ENCODE data around the gene SPDL1.

Gene SPDL1, protein sequence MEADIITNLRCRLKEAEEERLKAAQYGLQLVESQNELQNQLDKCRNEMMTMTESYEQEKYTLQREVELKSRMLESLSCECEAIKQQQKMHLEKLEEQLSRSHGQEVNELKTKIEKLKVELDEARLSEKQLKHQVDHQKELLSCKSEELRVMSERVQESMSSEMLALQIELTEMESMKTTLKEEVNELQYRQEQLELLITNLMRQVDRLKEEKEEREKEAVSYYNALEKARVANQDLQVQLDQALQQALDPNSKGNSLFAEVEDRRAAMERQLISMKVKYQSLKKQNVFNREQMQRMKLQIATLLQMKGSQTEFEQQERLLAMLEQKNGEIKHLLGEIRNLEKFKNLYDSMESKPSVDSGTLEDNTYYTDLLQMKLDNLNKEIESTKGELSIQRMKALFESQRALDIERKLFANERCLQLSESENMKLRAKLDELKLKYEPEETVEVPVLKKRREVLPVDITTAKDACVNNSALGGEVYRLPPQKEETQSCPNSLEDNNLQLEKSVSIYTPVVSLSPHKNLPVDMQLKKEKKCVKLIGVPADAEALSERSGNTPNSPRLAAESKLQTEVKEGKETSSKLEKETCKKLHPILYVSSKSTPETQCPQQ

DNA sequence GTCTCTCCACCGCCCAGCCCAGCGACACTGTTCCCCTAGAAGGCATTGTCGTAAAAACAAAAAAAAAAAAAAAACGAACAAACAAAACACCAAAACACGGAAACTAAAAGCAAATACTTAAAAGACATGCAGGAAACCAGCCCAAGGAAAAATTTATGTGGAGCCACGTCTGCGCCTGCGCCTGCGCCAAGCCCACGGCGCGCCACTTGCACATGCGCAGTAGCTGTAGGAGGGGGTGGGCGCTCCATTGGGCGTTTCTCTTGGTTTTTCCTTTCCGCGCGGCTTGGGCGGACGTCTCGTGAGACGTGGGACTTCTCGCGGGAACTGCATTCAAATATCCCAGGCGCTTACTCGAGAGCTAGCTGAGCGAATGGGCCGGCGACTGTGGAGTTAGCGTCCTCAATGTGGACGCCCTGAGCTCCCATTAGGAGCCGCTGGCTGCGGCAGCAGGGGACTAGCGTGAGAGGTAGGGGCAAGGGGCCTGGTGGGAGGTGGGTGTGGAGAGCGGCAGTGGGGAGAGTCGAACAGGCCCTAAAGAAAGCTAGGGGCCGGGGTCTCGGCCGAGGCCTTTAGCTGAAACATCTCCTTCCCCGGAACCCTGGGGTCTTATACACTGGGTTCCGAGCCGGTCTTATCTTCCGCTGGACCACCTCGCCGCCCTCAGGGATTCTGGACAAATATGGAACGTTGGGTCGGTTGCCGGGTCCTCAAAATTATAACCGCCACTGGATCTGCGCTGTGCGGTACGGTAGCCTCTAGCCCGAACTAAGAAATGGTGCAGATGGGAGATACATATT, at the start of gene SPDL1:
SPDL1 (plus strand) TSS at position 350 of the 797 bp plus-strand sequence. CDS start 4,644 bp downstream, outside the sequence.
- peak within 1 kb of the TSS; percentile 71 for H3K4me3 ChIP-seq (ENCODE audit: low read depth, low read length)

- H3K4me3 ChIP-seq (ENCODE audit: low read depth, low read length), result no peak overlapping the region
Observed at GRCh38 chr5:169534311-169534880, 49.2 kb upstream of the SPDL1 start.

DNA sequence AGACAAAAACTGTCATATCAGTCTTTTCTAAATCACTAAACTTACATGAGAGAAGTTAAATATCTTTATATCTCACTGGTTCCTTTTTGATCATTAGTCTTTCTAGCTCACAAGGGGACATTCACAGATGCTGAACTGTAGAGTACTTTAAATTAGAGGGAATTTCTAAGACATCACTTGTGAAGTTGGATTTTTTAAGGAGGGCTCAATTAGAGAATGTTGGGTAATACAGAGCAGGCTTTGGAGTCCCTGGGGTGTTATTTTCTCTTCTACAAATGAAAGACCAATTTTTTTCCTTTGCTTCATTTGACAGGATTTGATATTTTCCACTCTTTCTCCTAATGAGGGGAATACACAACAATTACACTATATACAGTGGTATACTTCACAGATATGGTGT, 48.6 kb upstream of the SPDL1 start:
- no peak overlapping the region for H3K4me3 ChIP-seq (ENCODE audit: low read depth, low read length)

GRCh38 chr5:169538944-169539343, 44.6 kb upstream of the SPDL1 start:
- H3K4me3 ChIP-seq (ENCODE audit: low read depth, low read length), result no peak overlapping the region

- no peak overlapping the region for H3K4me3 ChIP-seq (ENCODE audit: low read depth, low read length)
Observed at GRCh38 chr5:169542811-169543210, 40.8 kb upstream of the SPDL1 start.

- no peak overlapping the region for H3K4me3 ChIP-seq (ENCODE audit: low read depth, low read length)
Observed at GRCh38 chr5:169544264-169544950, 39.2 kb upstream of the SPDL1 start.

DNA sequence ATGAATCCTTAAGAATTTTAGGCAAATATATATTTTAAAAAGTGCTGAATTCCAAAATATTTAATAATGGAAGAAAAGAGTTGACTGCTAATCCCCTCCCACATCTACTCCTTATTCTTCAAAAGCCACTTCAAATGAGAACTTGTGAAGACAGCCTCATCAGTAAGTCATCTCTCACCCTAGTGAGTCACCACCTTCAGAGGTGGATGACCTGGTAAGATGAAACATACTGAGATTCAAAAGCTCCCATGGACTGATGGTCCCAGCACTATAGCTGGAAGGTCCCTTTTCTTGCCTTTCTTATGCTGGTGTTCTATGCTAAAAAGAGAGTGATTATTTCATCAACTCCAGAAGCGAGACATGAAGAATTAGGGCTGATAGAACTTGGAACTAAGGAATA, 37.8 kb upstream of the SPDL1 start:
- no peak overlapping the region for H3K4me3 ChIP-seq (ENCODE audit: low read depth, low read length)

GRCh38 chr5:169546346-169546745, 37.2 kb upstream of the SPDL1 start:
- no peak overlapping the region for H3K4me3 ChIP-seq (ENCODE audit: low read depth, low read length)

- no peak overlapping the region for H3K4me3 ChIP-seq (ENCODE audit: low read depth, low read length)
Observed at GRCh38 chr5:169547508-169547907, 36.1 kb upstream of the SPDL1 start.

GRCh38 chr5:169548315-169548714, 35.3 kb upstream of the SPDL1 start:
- no peak overlapping the region for H3K4me3 ChIP-seq (ENCODE audit: low read depth, low read length)

DNA sequence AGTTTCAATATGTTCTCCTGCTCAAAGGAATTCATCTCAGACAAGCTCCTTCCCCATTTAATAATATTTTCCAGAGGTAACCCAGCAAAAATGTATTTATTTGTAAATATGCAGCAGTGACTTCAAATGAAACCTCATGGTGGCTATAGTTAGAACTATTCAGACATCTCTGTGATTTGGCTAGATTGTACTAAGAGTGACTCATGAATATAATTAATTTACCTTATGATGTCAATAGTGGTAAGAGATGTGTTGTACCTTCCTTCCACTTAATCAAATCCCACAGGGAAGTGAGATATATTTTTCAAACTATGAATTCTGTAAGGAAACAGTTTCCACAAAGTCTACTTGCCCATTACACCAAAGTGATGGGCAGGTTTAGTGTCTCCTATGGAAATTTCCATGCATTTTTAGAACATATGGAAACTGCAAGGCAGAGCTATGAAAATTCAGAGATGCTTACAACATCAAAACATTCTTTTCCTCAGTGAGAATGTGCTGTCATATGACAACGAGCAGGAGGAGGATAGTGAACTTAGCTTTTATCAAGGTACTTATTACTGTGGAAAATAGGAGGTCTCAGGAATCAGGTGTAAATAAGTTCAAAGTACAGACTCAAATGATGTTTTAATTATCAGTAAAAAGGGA, 34.0 kb upstream of the SPDL1 start:
- no peak overlapping the region for H3K4me3 ChIP-seq (ENCODE audit: low read depth, low read length)

GRCh38 chr5:169550227-169550626, 33.3 kb upstream of the SPDL1 start:
- no peak overlapping the region for H3K4me3 ChIP-seq (ENCODE audit: low read depth, low read length)

DNA sequence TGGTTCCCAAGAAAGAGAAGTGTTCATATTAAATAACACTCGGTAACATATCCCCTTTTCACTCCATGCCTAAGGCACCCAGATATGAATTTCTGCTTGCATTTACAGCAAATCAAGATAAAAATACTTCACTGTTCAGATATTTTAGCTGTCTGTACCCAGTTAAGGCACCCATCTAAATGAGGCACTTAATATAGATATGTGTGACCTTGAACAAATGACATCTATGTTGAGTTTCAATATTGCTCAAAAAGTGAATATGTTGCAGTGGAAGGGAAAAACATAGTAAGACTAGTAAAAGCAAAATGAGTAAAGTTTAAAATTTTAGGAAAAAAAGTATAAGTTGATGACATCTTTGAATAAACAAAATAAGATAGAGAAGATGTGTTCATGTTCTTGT, 32.4 kb upstream of the SPDL1 start:
- H3K4me3 ChIP-seq (ENCODE audit: low read depth, low read length), result no peak overlapping the region

GRCh38 chr5:169551696-169552095, 31.9 kb upstream of the SPDL1 start:
- H3K4me3 ChIP-seq (ENCODE audit: low read depth, low read length), result no peak overlapping the region

- no peak overlapping the region for H3K4me3 ChIP-seq (ENCODE audit: low read depth, low read length)
Observed at GRCh38 chr5:169554251-169554650, 29.3 kb upstream of the SPDL1 start.

GRCh38 chr5:169557838-169558237, 25.7 kb upstream of the SPDL1 start:
- H3K4me3 ChIP-seq (ENCODE audit: low read depth, low read length), result no peak overlapping the region

DNA sequence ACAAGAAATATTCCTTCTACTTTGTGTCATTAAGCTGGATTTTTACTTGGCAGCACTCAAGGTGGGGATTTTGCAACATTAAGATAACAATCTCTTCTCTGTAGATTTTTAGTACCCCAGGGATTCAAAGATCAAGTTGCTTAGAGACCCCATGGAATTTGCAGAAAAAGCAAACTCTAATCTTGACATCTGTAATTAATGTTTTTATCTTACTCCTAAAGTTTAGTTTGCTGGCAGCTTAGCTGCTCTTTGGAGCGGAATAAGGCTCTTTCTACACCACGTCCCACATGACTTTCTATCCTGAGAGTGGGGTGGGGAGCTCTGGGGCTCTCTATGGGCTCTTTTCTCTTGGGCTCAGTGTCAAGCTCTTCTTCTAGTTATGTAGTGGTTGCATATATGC, 21.7 kb upstream of the SPDL1 start:
- H3K4me3 ChIP-seq (ENCODE audit: low read depth, low read length), result no peak overlapping the region

DNA sequence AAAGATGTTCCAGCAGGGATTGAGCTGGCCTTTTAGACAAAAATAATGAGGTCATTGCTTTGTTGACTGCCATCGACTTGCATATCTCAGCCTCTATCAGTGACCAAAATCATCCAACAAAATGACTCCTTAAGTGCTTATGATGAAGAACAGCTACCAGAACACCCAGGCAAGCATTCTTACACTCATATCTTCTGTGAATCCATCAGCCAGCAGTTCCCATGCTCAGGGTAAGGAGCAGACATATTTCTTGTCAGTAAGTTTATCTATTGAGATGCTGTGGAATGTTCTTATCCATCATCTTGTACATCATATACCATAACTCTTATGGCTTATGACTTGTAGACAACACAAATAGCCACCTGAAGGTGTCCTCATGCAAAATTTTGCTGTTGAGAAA, 20.2 kb upstream of the SPDL1 start:
- no peak overlapping the region for H3K4me3 ChIP-seq (ENCODE audit: low read depth, low read length)

GRCh38 chr5:169566202-169566601, 17.4 kb upstream of the SPDL1 start:
- no peak overlapping the region for H3K4me3 ChIP-seq (ENCODE audit: low read depth, low read length)

GRCh38 chr5:169567079-169567478, 16.5 kb upstream of the SPDL1 start:
- no peak overlapping the region for H3K4me3 ChIP-seq (ENCODE audit: low read depth, low read length)
